MCF 10A (cell line): Measurements from ENCODE around the gene MLX. TPM values are rescaled to one million over a fixed set of nuclear protein-coding genes. Genes with fewer than 3 reads are reported as not detected.
A peak's percentile ranks its signal among the peaks of the same experiment; 100 is the strongest.
"Not testable (repeated sequence)": the region's sequence is repeated elsewhere in the genome, so short reads cannot be mapped to it uniquely, and the experiment has no call there.

Experiments used
- BruUV-seq: library from RNA; stranded (reverse); fragments of 400-500 nt; replicated peaks from 2 replicates; lab custom pipeline; 2021; lab: Mats Ljungman, UMichigan
- CTCF ChIA-PET: fragments of 300-600 bp; sonication (Branson Sonifier 250); formaldehyde crosslinking; extraction: SDS; loops from one replicate; lab custom pipeline; 2021; ENCODE audit warnings: antibody characterized with exemption, inconsistent platforms; lab: Yijun Ruan, JAX
- POLR2A ChIA-PET: fragments of 300-600, 350-650 bp; sonication (Branson Sonifier 250); formaldehyde crosslinking; extraction: SDS; loops from one replicate; lab custom pipeline; 2020; ENCODE audit warnings: antibody characterized with exemption, inconsistent platforms; lab: Yijun Ruan, JAX
- DNase-seq: peaks from one replicate; pipeline ENCODE4 v3.0.0-alpha.2; 2018; ENCODE audit not compliant: unreplicated experiment
- H3K27ac Mint-ChIP-seq: one replicate; pipeline ENCODE4 v1.8.0; 2022; ENCODE audit warnings: mild to moderate bottlenecking, low read depth, mixed read lengths; ENCODE audit not compliant: unreplicated experiment
- H3K27me3 Mint-ChIP-seq: one replicate; pipeline ENCODE4 v1.8.0; 2022; ENCODE audit warnings: mixed read lengths; ENCODE audit not compliant: insufficient read depth, unreplicated experiment
- H3K36me3 Mint-ChIP-seq: one replicate; pipeline ENCODE4 v1.8.0; 2022; ENCODE audit warnings: mild to moderate bottlenecking, moderate library complexity, mixed read lengths; ENCODE audit not compliant: insufficient read depth, unreplicated experiment
- H3K4me1 Mint-ChIP-seq: one replicate; pipeline ENCODE4 v1.8.0; 2022; ENCODE audit warnings: mixed read lengths; ENCODE audit not compliant: insufficient read depth, unreplicated experiment
- H3K4me3 Mint-ChIP-seq: one replicate; pipeline ENCODE4 v1.8.0; 2022; ENCODE audit warnings: mild to moderate bottlenecking, moderate library complexity, mixed read lengths; ENCODE audit not compliant: unreplicated experiment
- H3K9me3 Mint-ChIP-seq: one replicate; pipeline ENCODE4 v1.8.0; 2022; ENCODE audit warnings: mixed read lengths; ENCODE audit not compliant: unreplicated experiment
- CTCF ChIP-seq: fragments of 200-600 bp; IDR thresholded peaks from one replicate; pipeline ENCODE4 v1.8.0; 2022; ENCODE audit warnings: antibody characterized with exemption, mild to moderate bottlenecking; ENCODE audit not compliant: unreplicated experiment
- intact Hi-C: fragments of 100-400 bp; cut with micrococcal nuclease; formaldehyde crosslinking; loops from 2 replicates; pipeline ENCODE4 v1.14.1; 2022
- total RNA-seq: library from RNA; stranded (reverse); gene quantifications from 2 replicates; pipeline ENCODE4 v1.2.3, GENCODE V29; 2022

Gene MLX
- total RNA-seq, 1 experiment from 2014 or later = 39.6 TPM

- Mint-ChIP-seq H3K4me1 (peaks cover 24% of the 10 kb centered on the region), H3K27ac (no peak overlapping the region), H3K4me3 (peak overlapping the region; percentile 81), H3K27me3 (no peaks in the 10 kb centered on the region), H3K9me3 (no peaks in the 10 kb centered on the region), H3K36me3 (peaks cover 35% of the 10 kb centered on the region)
- TF ChIP-seq CTCF = no peak
- ChIA-PET CTCF (interaction anchor here (0.6 kb wide), 1 partner anchor 471 kb away, joined by 3 read pairs; no protein-coding TSS in a partner anchor), POLR2A (no interaction called here)
- no TSS peak for BruUV-seq
- DNase-seq = no peak
- intact Hi-C loops = no loop called here
Observed at GRCh38 chr17:42537826-42538451, 29.0 kb upstream of the MLX start.

GRCh38 chr17:42538482-42538881 lies 28.4 kb upstream of the MLX start:
- Mint-ChIP-seq H3K27ac (no peak overlapping the region), H3K4me1 (peaks cover 24% of the 10 kb centered on the region), H3K9me3 (no peaks in the 10 kb centered on the region), H3K4me3 (peak overlapping the region; percentile 81), H3K27me3 (no peaks in the 10 kb centered on the region), H3K36me3 (peaks cover 37% of the 10 kb centered on the region)
- no TSS peak for BruUV-seq
- TF ChIP-seq CTCF = no peak
- DNase-seq = no peak
- intact Hi-C loops = no loop called here
- ChIA-PET CTCF (interaction anchor here (0.6 to 1.0 kb wide), 3 partner anchors 13 to 471 kb away, joined by 3 to 5 read pairs (median 4); no protein-coding TSS in a partner anchor), POLR2A (interaction anchor here (0.6 to 0.7 kb wide), 2 partner anchors 9 to 13 kb away, joined by 3 to 4 read pairs; no protein-coding TSS in a partner anchor)

GRCh38 chr17:42540558-42540957 lies 26.3 kb upstream of the MLX start:
- intact Hi-C loops, CTCF ChIA-PET, H3K9me3 Mint-ChIP-seq, DNase-seq, H3K4me3 Mint-ChIP-seq, H3K27me3 Mint-ChIP-seq, H3K27ac Mint-ChIP-seq, BruUV-seq: not testable (repeated sequence)
- POLR2A ChIA-PET = interaction anchor here (1.5 kb wide), 1 partner anchor 14 kb away, joined by 8 read pairs; no protein-coding TSS in a partner anchor
- H3K36me3 Mint-ChIP-seq = peaks cover 41% of the 10 kb centered on the region
- H3K4me1 Mint-ChIP-seq = peaks cover 21% of the 10 kb centered on the region

- ChIA-PET CTCF (interaction anchor here (0.5 to 0.6 kb wide), 3 partner anchors 278 to 465 kb away, joined by 3 to 4 read pairs (median 4); no protein-coding TSS in a partner anchor), POLR2A (interaction anchor here (0.7 to 1.5 kb wide), 3 partner anchors 11 to 611 kb away, joined by 3 to 8 read pairs (median 3); partner anchors contain the start of gene ODAD4)
- peaks cover 17% of the 10 kb centered on the region for H3K4me1 Mint-ChIP-seq
- no peak for TF ChIP-seq CTCF
- no peaks in the 10 kb centered on the region for H3K9me3 Mint-ChIP-seq
- H3K4me3 Mint-ChIP-seq = no peak overlapping the region
- peaks cover 44% of the 10 kb centered on the region for H3K36me3 Mint-ChIP-seq
- H3K27ac Mint-ChIP-seq = no peak overlapping the region
- intact Hi-C loops = no loop called here
- peak; percentile 48 for DNase-seq
- no TSS peak for BruUV-seq
- no peaks in the 10 kb centered on the region for H3K27me3 Mint-ChIP-seq
Observed at GRCh38 chr17:42541041-42541833, 25.7 kb upstream of the MLX start.
